PC-3 (cell line): Measurements from ENCODE around the gene KLHL2. TPM values are rescaled to one million over a fixed set of nuclear protein-coding genes. Genes with fewer than 3 reads are reported as not detected.

Experiments used
- ATAC-seq: fragments of 200-7000 bp; cut with Tn5 transposase; 2 replicates; pipeline ENCODE4 v1.9.1; 2020; ENCODE audit warnings: mild to moderate bottlenecking, moderate library complexity
- BruUV-seq: library from RNA; stranded (reverse); fragments of 400-500 nt; replicated peaks from 2 replicates; lab custom pipeline; 2021; lab: Mats Ljungman, UMichigan
- CTCF ChIA-PET: fragments of 300-600 bp; sonication (Branson Sonifier 250); formaldehyde crosslinking; loops from one replicate; lab custom pipeline; 2022; ENCODE audit warnings: antibody characterized with exemption; lab: Charles Lee
- POLR2A ChIA-PET: fragments of 300-600 bp; sonication (Branson Sonifier 250); formaldehyde crosslinking; loops from one replicate; lab custom pipeline; 2022; ENCODE audit warnings: antibody characterized with exemption; ENCODE audit not compliant: unreplicated experiment; lab: Charles Lee
- DNase-seq: peaks from one replicate; pipeline ENCODE4 v3.0.0-alpha.2; 2015
- H2AFZ ChIP-seq: fragments of 300-600 bp; sonication (generic); 2 replicates; pipeline ENCODE4 v1.6.0; 2016; ENCODE audit warnings: antibody characterized with exemption, low read length
- H3F3A ChIP-seq: fragments of 300-600 bp; sonication (generic); one replicate; pipeline ENCODE4 v1.6.0; 2017; ENCODE audit warnings: antibody characterized with exemption, low read length, control low read depth, mild to moderate bottlenecking; ENCODE audit not compliant: unreplicated experiment
- H3K27ac ChIP-seq: fragments of 300-600 bp; sonication (generic); 2 replicates; pipeline ENCODE4 v1.5.1; 2016; ENCODE audit warnings: mild to moderate bottlenecking, low read length
- H3K27me3 ChIP-seq: fragments of 300-600 bp; sonication (generic); 2 replicates; pipeline ENCODE4 v1.6.1; 2016; ENCODE audit warnings: low read length, mixed read lengths
- H3K36me3 ChIP-seq: fragments of 300-600 bp; sonication (generic); 2 replicates; pipeline ENCODE4 v1.6.1; 2016; ENCODE audit warnings: low read depth, mixed run types, low read length, mixed read lengths
- H3K4me1 ChIP-seq: fragments of 300-600 bp; sonication (generic); 2 replicates; pipeline ENCODE4 v1.5.1; 2016; ENCODE audit warnings: low read length; ENCODE audit not compliant: insufficient read depth
- H3K4me2 ChIP-seq: fragments of 300-600 bp; sonication (generic); 2 replicates; pipeline ENCODE4 v1.6.0; 2016; ENCODE audit warnings: low read length
- H3K4me3 ChIP-seq: fragments of 300-600 bp; sonication (generic); 2 replicates; pipeline ENCODE4 v1.5.1; 2016; ENCODE audit warnings: mild to moderate bottlenecking, low read length, mixed read lengths
- H3K79me2 ChIP-seq: fragments of 300-600 bp; sonication (generic); 2 replicates; pipeline ENCODE4 v1.6.1; 2017; ENCODE audit warnings: low read length, mixed read lengths
- H3K9ac ChIP-seq: fragments of 300-600 bp; sonication (generic); 2 replicates; pipeline ENCODE4 v1.6.0; 2016; ENCODE audit warnings: mild to moderate bottlenecking, low read length
- H3K9me2 ChIP-seq: fragments of 300-600 bp; sonication (generic); replicated peaks from 2 replicates; pipeline ENCODE4 v1.6.1; 2016; ENCODE audit warnings: mixed run types, low read length, mixed read lengths
- H3K9me3 ChIP-seq: fragments of 300-600 bp; sonication (generic); 2 replicates; pipeline ENCODE4 v1.6.1; 2016; ENCODE audit warnings: low read length, mixed read lengths
- H4K20me1 ChIP-seq: fragments of 300-600 bp; sonication (generic); 2 replicates; pipeline ENCODE4 v1.6.1; 2016; ENCODE audit warnings: low read length, mixed read lengths
- CTCF ChIP-seq: fragments of 300-600 bp; sonication (generic); conservative IDR thresholded peaks from 2 replicates; pipeline ENCODE4 v1.5.1; 2017; ENCODE audit warnings: antibody characterized with exemption, low read depth, mild to moderate bottlenecking, low read length
- EZH2 ChIP-seq: fragments of 300-600 bp; sonication (generic); IDR thresholded peaks from one replicate; pipeline ENCODE4 v1.6.1; 2017; ENCODE audit warnings: antibody characterized with exemption, mild to moderate bottlenecking, low read length; ENCODE audit not compliant: unreplicated experiment
- EZH2phosphoT487 ChIP-seq: fragments of 300-600 bp; sonication (generic); IDR thresholded peaks from 2 replicates; pipeline ENCODE4 v1.6.1; 2018; ENCODE audit warnings: mild to moderate bottlenecking, antibody characterized with exemption, low read length, borderline replicate concordance
- intact Hi-C: fragments of 100-400 bp; cut with micrococcal nuclease; formaldehyde crosslinking; loops from 2 replicates; pipeline ENCODE4 v1.9.0; 2023
- total RNA-seq: library from RNA; depleted of rRNA; stranded (reverse); fragments of >200 nt; gene quantifications from 2 replicates; pipeline ENCODE4 v1.2.3, GENCODE V29; 2014

Gene KLHL2
- total RNA-seq, 1 experiment from 2014 or later = 10.0 TPM

- ATAC-seq = peak; percentile 15; the same call in 1 of the 2 replicates
- TF ChIP-seq CTCF = no peak
- TF ChIP-seq EZH2 = no peak
- no peak for TF ChIP-seq EZH2phosphoT487
- H3K27me3 ChIP-seq = no peaks in the 10 kb centered on the region
- H3K9ac ChIP-seq = peak overlapping the region; percentile 31; the same call in 1 of the 2 replicates
- 0 out of 2 replicates have a peak overlapping the region, but pooled peaks have one; percentile 7 for H2AFZ ChIP-seq
- BruUV-seq = no TSS peak
- H3K4me2 ChIP-seq = peak overlapping the region; percentile 75
- POLR2A ChIA-PET = no interaction called here
- peak overlapping the region; percentile 41; the same call in 1 of the 2 replicates for H3K4me3 ChIP-seq
- H3F3A ChIP-seq = peaks cover 3% of the 10 kb centered on the region
- H3K4me1 ChIP-seq = peaks cover 33% of the 10 kb centered on the region
- CTCF ChIA-PET = no interaction called here
- H3K9me2 ChIP-seq = no peaks in the 10 kb centered on the region
- intact Hi-C loops = no loop called here
- no peaks in the 10 kb centered on the region for H4K20me1 ChIP-seq
- no peaks in the 10 kb centered on the region for H3K36me3 ChIP-seq
- DNase-seq = peak; percentile 36
- H3K27ac ChIP-seq = peak overlapping the region; percentile 90
- no peaks in the 10 kb centered on the region for H3K9me3 ChIP-seq
- H3K79me2 ChIP-seq = no peaks in the 10 kb centered on the region
These were observed 8.1 kb upstream of the KLHL2 start for GRCh38 chr4:165199286-165199685.

GRCh38 chr4:165199722-165200121 is 7.6 kb upstream of the KLHL2 start:
- Histone ChIP-seq H3K4me3 (peak overlapping the region; percentile 41; the same call in 1 of the 2 replicates), H4K20me1 (no peaks in the 10 kb centered on the region), H3K9ac (no peak overlapping the region), H3F3A (peaks cover 3% of the 10 kb centered on the region), H3K9me2 (no peaks in the 10 kb centered on the region), H3K79me2 (no peaks in the 10 kb centered on the region), H3K27me3 (no peaks in the 10 kb centered on the region), H3K36me3 (no peaks in the 10 kb centered on the region), H3K4me1 (peaks cover 37% of the 10 kb centered on the region), H3K27ac (peak overlapping the region; percentile 90), H2AFZ (no peak overlapping the region), H3K9me3 (no peaks in the 10 kb centered on the region), H3K4me2 (peak overlapping the region; percentile 75)
- ChIA-PET POLR2A (no interaction called here), CTCF (no interaction called here)
- DNase-seq (peak; percentile 88), ATAC-seq (peak; percentile 55)
- intact Hi-C loops = loop anchor here (5.0 kb wide), 1 partner anchor 67 kb away; no protein-coding TSS in a partner anchor
- TF ChIP-seq EZH2phosphoT487 (no peak), CTCF (no peak), EZH2 (no peak)
- BruUV-seq = no TSS peak

- Histone ChIP-seq H3K9ac (no peak overlapping the region), H3K36me3 (no peaks in the 10 kb centered on the region), H4K20me1 (no peaks in the 10 kb centered on the region), H3K9me3 (no peaks in the 10 kb centered on the region), H3K27me3 (no peaks in the 10 kb centered on the region), H3F3A (peaks cover 3% of the 10 kb centered on the region), H3K9me2 (no peaks in the 10 kb centered on the region), H3K79me2 (peaks cover 2% of the 10 kb centered on the region; the same call in 1 of the 2 replicates), H3K4me1 (peaks cover 51% of the 10 kb centered on the region), H2AFZ (no peak overlapping the region), H3K4me2 (no peak overlapping the region), H3K4me3 (no peak overlapping the region), H3K27ac (no peak overlapping the region)
- DNase-seq = no peak
- POLR2A ChIA-PET = no interaction called here
- ATAC-seq = no peak
- CTCF ChIA-PET = no interaction called here
- no peak for TF ChIP-seq CTCF
- TF ChIP-seq EZH2phosphoT487 = no peak
- TF ChIP-seq EZH2 = no peak
- intact Hi-C loops = loop anchor here (5.0 kb wide), 1 partner anchor 70 kb away; no protein-coding TSS in a partner anchor
- BruUV-seq = no TSS peak
These were observed 5.6 kb upstream of the KLHL2 start for GRCh38 chr4:165201806-165202205.
